ENCODE results near the gene TUBB6.

TUBB6 gene

GRCh38 chr18:12307701-12308385 is at the start of gene TUBB6:
Gene TUBB6 (plus strand): TSS chr18:12308241. CDS start chr18:12308293, 52 bp downstream.
- no peak for DNase-seq (ENCODE audit: low read depth)

- no peak for DNase-seq (ENCODE audit: low read depth)
These were observed 49.0 kb upstream of the TUBB6 start for GRCh38 chr18:12258719-12259705.

- DNase-seq (ENCODE audit: low read depth): no peak
These were observed 45.3 kb upstream of the TUBB6 start for GRCh38 chr18:12262748-12263147.

GRCh38 chr18:12264864-12265263 is 43.2 kb upstream of the TUBB6 start:
- no peak for DNase-seq (ENCODE audit: low read depth)

- no peak for DNase-seq (ENCODE audit: low read depth)
These were observed 36.4 kb upstream of the TUBB6 start for GRCh38 chr18:12271376-12272235.

- no peak for DNase-seq (ENCODE audit: low read depth)
These were observed 33.2 kb upstream of the TUBB6 start for GRCh38 chr18:12274793-12275192.

GRCh38 chr18:12276736-12277554 is 31.1 kb upstream of the TUBB6 start:
- no peak for DNase-seq (ENCODE audit: low read depth)

- DNase-seq (ENCODE audit: low read depth): no peak
These were observed 29.8 kb upstream of the TUBB6 start for GRCh38 chr18:12278215-12278671.

- no peak for DNase-seq (ENCODE audit: low read depth)
These were observed 29.0 kb upstream of the TUBB6 start for GRCh38 chr18:12278741-12279682.

GRCh38 chr18:12279781-12280531 is 28.1 kb upstream of the TUBB6 start:
- no peak for DNase-seq (ENCODE audit: low read depth)

GRCh38 chr18:12281861-12282260 is 26.2 kb upstream of the TUBB6 start:
- no peak for DNase-seq (ENCODE audit: low read depth)

GRCh38 chr18:12282442-12283039 is 25.5 kb upstream of the TUBB6 start:
- no peak for DNase-seq (ENCODE audit: low read depth)

GRCh38 chr18:12283256-12283655 is 24.8 kb upstream of the TUBB6 start:
- DNase-seq (ENCODE audit: low read depth): no peak

- DNase-seq (ENCODE audit: low read depth): no peak
These were observed 24.4 kb upstream of the TUBB6 start for GRCh38 chr18:12283666-12284065.

- DNase-seq (ENCODE audit: low read depth): no peak
These were observed 20.8 kb upstream of the TUBB6 start for GRCh38 chr18:12287131-12287681.

GRCh38 chr18:12287684-12288402 is 20.2 kb upstream of the TUBB6 start:
- DNase-seq (ENCODE audit: low read depth): no peak

GRCh38 chr18:12288403-12288755 is 19.7 kb upstream of the TUBB6 start:
- no peak for DNase-seq (ENCODE audit: low read depth)

- no peak for DNase-seq (ENCODE audit: low read depth)
These were observed 18.0 kb upstream of the TUBB6 start for GRCh38 chr18:12290086-12290485.

Data from activated T-helper 1 cell treated with Interleukin-2 at 50 U/mL for 16 hours (primary cell).